Peyer's patch (tissue), 4 donors: ENCODE data around the gene ARFGEF2.

Experiments used
- POLR2A ChIP-seq, 2 donors: fragments of 450-650 bp; IDR thresholded peaks; one replicate each; pipeline ENCODE4 v1.5.1; 2017; ENCODE audit warnings: antibody characterized with exemption in 2 of 2, mild to moderate bottlenecking in 2 of 2, moderate library complexity in 2 of 2
- TF ChIP-seq, protein P1 (sequence below), 6 experiments: fragments of 450-650 bp in 4 of 6; fragments of 200-600 bp in 2 of 6; sonication (generic) in 1 of 6; IDR thresholded peaks; one replicate each; pipeline ENCODE4 v1.5.1; 2017 to 2019; ENCODE audit warnings: antibody characterized with exemption in 6 of 6, mild to moderate bottlenecking in 3 of 6, moderate library complexity in 1 of 6

DNA sequence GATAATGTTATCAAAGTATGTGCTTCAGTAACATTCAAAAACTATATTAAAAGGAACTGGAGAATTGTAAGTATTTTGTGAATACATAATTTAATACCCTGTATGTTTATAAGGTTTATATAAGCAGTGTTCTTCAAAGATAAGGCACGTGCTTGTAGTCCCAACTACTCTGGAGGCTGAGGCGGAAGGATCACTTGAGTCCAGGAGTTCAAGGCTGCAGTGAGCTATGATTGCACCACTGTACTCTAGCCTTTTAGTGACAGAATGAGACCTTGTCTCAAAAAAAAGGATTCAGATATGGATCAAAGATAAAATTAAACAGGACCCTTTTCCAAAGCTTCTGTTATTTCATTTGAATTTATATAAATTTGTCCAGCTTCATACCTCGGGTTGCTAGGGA lies 141.8 kb downstream of the ARFGEF2 start:
- TF ChIP-seq, protein P1, sequence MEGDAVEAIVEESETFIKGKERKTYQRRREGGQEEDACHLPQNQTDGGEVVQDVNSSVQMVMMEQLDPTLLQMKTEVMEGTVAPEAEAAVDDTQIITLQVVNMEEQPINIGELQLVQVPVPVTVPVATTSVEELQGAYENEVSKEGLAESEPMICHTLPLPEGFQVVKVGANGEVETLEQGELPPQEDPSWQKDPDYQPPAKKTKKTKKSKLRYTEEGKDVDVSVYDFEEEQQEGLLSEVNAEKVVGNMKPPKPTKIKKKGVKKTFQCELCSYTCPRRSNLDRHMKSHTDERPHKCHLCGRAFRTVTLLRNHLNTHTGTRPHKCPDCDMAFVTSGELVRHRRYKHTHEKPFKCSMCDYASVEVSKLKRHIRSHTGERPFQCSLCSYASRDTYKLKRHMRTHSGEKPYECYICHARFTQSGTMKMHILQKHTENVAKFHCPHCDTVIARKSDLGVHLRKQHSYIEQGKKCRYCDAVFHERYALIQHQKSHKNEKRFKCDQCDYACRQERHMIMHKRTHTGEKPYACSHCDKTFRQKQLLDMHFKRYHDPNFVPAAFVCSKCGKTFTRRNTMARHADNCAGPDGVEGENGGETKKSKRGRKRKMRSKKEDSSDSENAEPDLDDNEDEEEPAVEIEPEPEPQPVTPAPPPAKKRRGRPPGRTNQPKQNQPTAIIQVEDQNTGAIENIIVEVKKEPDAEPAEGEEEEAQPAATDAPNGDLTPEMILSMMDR (IDR thresholded peaks at IDR 0.05): no peak
- TF ChIP-seq POLR2A (IDR thresholded peaks at IDR 0.05): no peak
